MM.1S (cell line): ENCODE results near the gene NFRKB.

ENCODE experiments used
- EZH2 ChIP-seq: fragments of 300-600 bp; sonication (generic); optimal IDR thresholded peaks from 2 replicates; pipeline ENCODE3; 2017; ENCODE audit warnings: low read depth, mild to moderate bottlenecking, antibody characterized with exemption, low read length, mixed read lengths
- EZH2phosphoT487 ChIP-seq: fragments of 300-600 bp; sonication (generic); IDR thresholded peaks from 2 replicates; pipeline ENCODE4 v1.6.1; 2018; ENCODE audit warnings: antibody characterized with exemption, low read length
- TF ChIP-seq, protein P1 (sequence below): fragments of 300-600 bp; sonication (generic); IDR thresholded peaks from 2 replicates; pipeline ENCODE4 v1.5.1; 2016; ENCODE audit warnings: antibody characterized with exemption, low read length, mixed read lengths

GRCh38 chr11:129905402-129905801 is 10.0 kb upstream of the NFRKB start:
- TF ChIP-seq, protein P1, sequence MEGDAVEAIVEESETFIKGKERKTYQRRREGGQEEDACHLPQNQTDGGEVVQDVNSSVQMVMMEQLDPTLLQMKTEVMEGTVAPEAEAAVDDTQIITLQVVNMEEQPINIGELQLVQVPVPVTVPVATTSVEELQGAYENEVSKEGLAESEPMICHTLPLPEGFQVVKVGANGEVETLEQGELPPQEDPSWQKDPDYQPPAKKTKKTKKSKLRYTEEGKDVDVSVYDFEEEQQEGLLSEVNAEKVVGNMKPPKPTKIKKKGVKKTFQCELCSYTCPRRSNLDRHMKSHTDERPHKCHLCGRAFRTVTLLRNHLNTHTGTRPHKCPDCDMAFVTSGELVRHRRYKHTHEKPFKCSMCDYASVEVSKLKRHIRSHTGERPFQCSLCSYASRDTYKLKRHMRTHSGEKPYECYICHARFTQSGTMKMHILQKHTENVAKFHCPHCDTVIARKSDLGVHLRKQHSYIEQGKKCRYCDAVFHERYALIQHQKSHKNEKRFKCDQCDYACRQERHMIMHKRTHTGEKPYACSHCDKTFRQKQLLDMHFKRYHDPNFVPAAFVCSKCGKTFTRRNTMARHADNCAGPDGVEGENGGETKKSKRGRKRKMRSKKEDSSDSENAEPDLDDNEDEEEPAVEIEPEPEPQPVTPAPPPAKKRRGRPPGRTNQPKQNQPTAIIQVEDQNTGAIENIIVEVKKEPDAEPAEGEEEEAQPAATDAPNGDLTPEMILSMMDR, result no peak
- TF ChIP-seq EZH2 (no peak), EZH2phosphoT487 (no peak)
